ENCODE data around the gene ZSCAN16. TPM values are rescaled to one million over a fixed set of nuclear protein-coding genes. Genes with fewer than 3 reads are reported as not detected.

Gene ZSCAN16
- total RNA-seq, 1 experiment from 2014 or later: 8.1 TPM

GRCh38 chr6:28124971-28125353 lies 553 bp downstream of the ZSCAN16 start:
- POLR2A ChIA-PET (ENCODE audit: unreplicated experiment): interaction anchor here (0.6 to 0.7 kb wide), 2 partner anchors 151 to 306 kb away, joined by 3 to 12 read pairs; no protein-coding TSS in a partner anchor
- DNase-seq: no peak
- CTCF ChIA-PET: no interaction called here
- H2AFZ ChIP-seq (ENCODE audit: low read length): peak overlapping the region; percentile 91
- peak; percentile 16 for ATAC-seq
- H3K79me2 ChIP-seq (ENCODE audit: low read length): peaks cover 25% of the 10 kb centered on the region
- H3K4me2 ChIP-seq (ENCODE audit: low read length): peak overlapping the region; percentile 83
- intact Hi-C loops (cut with micrococcal nuclease): loop anchor here (1.0 kb wide), 2 partner anchors 16 to 258 kb away; partner anchors contain the start of gene ZKSCAN8
- TSS peak; percentile 67 for BruUV-seq (replicated peaks)
- no peaks in the 10 kb centered on the region for H3K9me2 ChIP-seq (replicated peaks; ENCODE audit: low read length)
- no peaks in the 10 kb centered on the region; the same call in 1 of the 2 replicates for H3K36me3 ChIP-seq (ENCODE audit: low read depth, low read length)
- H3K27me3 ChIP-seq (ENCODE audit: low read length): no peaks in the 10 kb centered on the region
- TF ChIP-seq CTCF (conservative IDR thresholded peaks at IDR 0.05; ENCODE audit: low read depth, low read length) (no peak), EZH2 (IDR thresholded peaks at IDR 0.05; ENCODE audit: low read length, unreplicated experiment) (no peak)
- peak overlapping the region; percentile 85 for H3K4me3 ChIP-seq (ENCODE audit: low read length)
- H3K9ac ChIP-seq (ENCODE audit: low read length): peak overlapping the region; percentile 54
- no peaks in the 10 kb centered on the region for H3F3A ChIP-seq (ENCODE audit: low read length, unreplicated experiment)
- peaks cover 9% of the 10 kb centered on the region; the same call in 1 of the 2 replicates for H3K4me1 ChIP-seq (ENCODE audit: insufficient read depth, low read length)
- no peak overlapping the region for H3K27ac ChIP-seq (ENCODE audit: low read length)
- H4K20me1 ChIP-seq (ENCODE audit: low read length): no peaks in the 10 kb centered on the region
- no peaks in the 10 kb centered on the region for H3K9me3 ChIP-seq (ENCODE audit: low read length)

- H3K9me2 ChIP-seq (replicated peaks; ENCODE audit: low read length): no peaks in the 10 kb centered on the region
- peak overlapping the region; percentile 85 for H3K4me3 ChIP-seq (ENCODE audit: low read length)
- H3K9me3 ChIP-seq (ENCODE audit: low read length): no peaks in the 10 kb centered on the region
- CTCF ChIA-PET: no interaction called here
- H4K20me1 ChIP-seq (ENCODE audit: low read length): no peaks in the 10 kb centered on the region
- peaks cover 29% of the 10 kb centered on the region for H3K79me2 ChIP-seq (ENCODE audit: low read length)
- no peak overlapping the region for H3K27ac ChIP-seq (ENCODE audit: low read length)
- H3K4me1 ChIP-seq (ENCODE audit: insufficient read depth, low read length): peaks cover 9% of the 10 kb centered on the region; the same call in 1 of the 2 replicates
- intact Hi-C loops (cut with micrococcal nuclease): no loop called here
- H2AFZ ChIP-seq (ENCODE audit: low read length): no peak overlapping the region
- no peaks in the 10 kb centered on the region for H3K27me3 ChIP-seq (ENCODE audit: low read length)
- H3K9ac ChIP-seq (ENCODE audit: low read length): no peak overlapping the region
- no peak for TF ChIP-seq EZH2 (IDR thresholded peaks at IDR 0.05; ENCODE audit: low read length, unreplicated experiment)
- DNase-seq (no peak), ATAC-seq (no peak)
- H3F3A ChIP-seq (ENCODE audit: low read length, unreplicated experiment): no peaks in the 10 kb centered on the region
- BruUV-seq (replicated peaks): no TSS peak
- POLR2A ChIA-PET (ENCODE audit: unreplicated experiment): interaction anchor here (0.6 to 0.7 kb wide), 2 partner anchors 142 to 150 kb away, joined by 3 to 5 read pairs; no protein-coding TSS in a partner anchor
- no peaks in the 10 kb centered on the region; the same call in 1 of the 2 replicates for H3K36me3 ChIP-seq (ENCODE audit: low read depth, low read length)
- H3K4me2 ChIP-seq (ENCODE audit: low read length): peak overlapping the region; percentile 83
These were observed 992 bp downstream of the ZSCAN16 start for GRCh38 chr6:28125401-28125800.

- ATAC-seq: peak; percentile 45
- POLR2A ChIA-PET (ENCODE audit: unreplicated experiment): no interaction called here
- intact Hi-C loops (cut with micrococcal nuclease): loop anchor here (1.0 to 10.0 kb wide), 4 partner anchors 133 to 451 kb away; partner anchors contain the start of gene ZSCAN26
- Histone ChIP-seq H3K9me3 (ENCODE audit: low read length) (no peaks in the 10 kb centered on the region), H3K4me3 (ENCODE audit: low read length) (no peak overlapping the region), H2AFZ (ENCODE audit: low read length) (no peak overlapping the region), H3K9ac (ENCODE audit: low read length) (no peak overlapping the region), H3F3A (ENCODE audit: low read length, unreplicated experiment) (no peaks in the 10 kb centered on the region), H3K36me3 (ENCODE audit: low read depth, low read length) (no peaks in the 10 kb centered on the region), H3K27me3 (ENCODE audit: low read length) (no peaks in the 10 kb centered on the region), H3K4me2 (ENCODE audit: low read length) (no peak overlapping the region), H4K20me1 (ENCODE audit: low read length) (no peaks in the 10 kb centered on the region), H3K4me1 (ENCODE audit: insufficient read depth, low read length) (peaks cover 14% of the 10 kb centered on the region), H3K79me2 (ENCODE audit: low read length) (peaks cover 24% of the 10 kb centered on the region), H3K27ac (ENCODE audit: low read length) (no peak overlapping the region), H3K9me2 (replicated peaks; ENCODE audit: low read length) (no peaks in the 10 kb centered on the region)
- TF ChIP-seq CTCF (conservative IDR thresholded peaks at IDR 0.05; ENCODE audit: low read depth, low read length) (peak; percentile 69), EZH2 (IDR thresholded peaks at IDR 0.05; ENCODE audit: low read length, unreplicated experiment) (no peak), EZH2phosphoT487 (IDR thresholded peaks at IDR 0.05; ENCODE audit: borderline replicate concordance, low read length) (no peak)
- peak; percentile 61 for DNase-seq
- no TSS peak for BruUV-seq (replicated peaks)
- CTCF ChIA-PET: no interaction called here
These were observed 9.6 kb downstream of the ZSCAN16 start for GRCh38 chr6:28134015-28134414.

All from PC-3 (cell line).